ENCODE results near the gene MTARC2. TPM values are rescaled to one million over a fixed set of nuclear protein-coding genes. Genes with fewer than 3 reads are reported as not detected.

Gene MTARC2
- total and polyA plus RNA-seq, 2 experiments from 2014 or later, result 1.9 to 4.8 TPM

DNA sequence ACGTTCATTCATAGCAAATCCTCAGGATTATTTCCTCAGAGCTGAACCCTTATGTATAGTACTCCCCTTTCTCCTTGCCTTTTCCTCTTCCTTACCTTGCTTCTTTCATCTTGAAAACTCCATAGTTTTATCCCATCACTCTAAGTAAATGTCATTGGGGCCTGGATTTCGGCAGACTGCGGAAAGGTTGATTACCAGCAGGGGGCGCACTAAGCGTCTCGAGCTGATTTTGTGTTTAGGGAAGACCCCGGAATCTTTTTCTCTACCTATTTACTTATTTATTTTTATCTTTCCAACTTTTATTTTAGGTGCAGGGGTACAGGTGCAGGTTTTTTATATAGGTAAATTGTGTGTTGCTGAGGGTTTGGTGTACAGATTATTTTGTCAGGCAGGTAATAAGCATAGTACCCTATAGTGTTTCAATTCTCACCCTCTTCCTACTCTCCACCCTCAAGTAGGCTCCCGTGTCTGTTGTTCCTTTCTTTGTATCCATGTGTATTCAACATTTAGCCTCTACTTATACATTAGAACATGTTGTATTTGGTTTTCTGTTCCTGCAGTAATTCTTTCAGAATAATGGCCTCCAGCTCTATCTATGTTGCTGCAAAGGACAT lies 27.2 kb downstream of the MTARC2 start:
- H4K20me1 ChIP-seq (ENCODE audit: insufficient read depth), result no peaks in the 10 kb centered on the region
- TF ChIP-seq EZH2 (IDR thresholded peaks at IDR 0.05; ENCODE audit: insufficient read depth, poor library complexity, severe bottlenecking) (no peak), EZH2phosphoT487 (IDR thresholded peaks at IDR 0.05; ENCODE audit: insufficient read depth, low read depth) (no peak)
- no peaks in the 10 kb centered on the region for H3F3A ChIP-seq (ENCODE audit: insufficient read depth)
- H3K9me2 ChIP-seq (ENCODE audit: insufficient read depth), result no peaks in the 10 kb centered on the region
- no peak overlapping the region for H3K27ac ChIP-seq
- no peak overlapping the region for H3K9ac ChIP-seq
- 28 to 32% methylated on average over 8 of the region's 8 CpGs for WGBS, 2 experiments (ENCODE audit: low coverage in 1 of 2, low lambda C conversion rate in 2 of 2, missing lambda C conversion rate in 2 of 2)
- no peaks in the 10 kb centered on the region for H3K4me1 ChIP-seq (ENCODE audit: insufficient read depth)
- H3K4me3 ChIP-seq, result no peak overlapping the region
- peak; percentile 39 for DNase-seq
- no peaks in the 10 kb centered on the region for H3K36me3 ChIP-seq (ENCODE audit: low read depth)
- no peaks in the 10 kb centered on the region for H3K9me3 ChIP-seq (ENCODE audit: low read depth)
- no peaks in the 10 kb centered on the region for H3K27me3 ChIP-seq (replicated peaks; ENCODE audit: insufficient read depth)
- H2AFZ ChIP-seq, result no peak overlapping the region
- no peak overlapping the region for H3K4me2 ChIP-seq (ENCODE audit: unreplicated experiment)
- in situ Hi-C loops (cut with MboI), result loop anchor here (10.0 kb wide), 1 partner anchor 491 kb away; no protein-coding TSS in a partner anchor
- no peaks in the 10 kb centered on the region for H3K79me2 ChIP-seq (ENCODE audit: insufficient read depth)

DNA sequence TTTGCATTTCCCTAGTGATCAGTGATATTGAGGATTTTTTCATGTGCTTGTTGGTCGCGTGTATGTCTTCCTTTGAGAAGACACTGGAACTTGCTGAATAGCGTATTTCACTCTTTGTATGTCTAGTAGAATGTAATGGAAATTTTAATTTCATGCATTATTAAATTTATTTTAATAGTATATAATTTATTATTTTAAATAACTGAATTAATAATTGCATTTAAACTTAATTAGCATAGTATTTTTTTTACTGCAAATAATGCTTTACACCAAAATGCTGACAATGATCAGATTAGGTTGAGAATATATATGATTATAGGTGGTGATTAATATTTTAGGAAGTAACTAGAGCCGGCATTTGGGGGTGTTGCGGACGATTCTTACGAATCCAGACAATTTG lies 28.1 kb downstream of the MTARC2 start:
- Histone ChIP-seq H3K27ac (no peak overlapping the region), H3F3A (ENCODE audit: insufficient read depth) (no peaks in the 10 kb centered on the region), H3K79me2 (ENCODE audit: insufficient read depth) (no peaks in the 10 kb centered on the region), H3K36me3 (ENCODE audit: low read depth) (no peaks in the 10 kb centered on the region), H3K4me3 (no peak overlapping the region), H2AFZ (0 out of 2 replicates have a peak overlapping the region, but pooled peaks have one; percentile 43), H3K9ac (no peak overlapping the region), H3K9me3 (ENCODE audit: low read depth) (no peaks in the 10 kb centered on the region), H3K4me1 (ENCODE audit: insufficient read depth) (no peaks in the 10 kb centered on the region), H3K9me2 (ENCODE audit: insufficient read depth) (no peaks in the 10 kb centered on the region), H3K4me2 (ENCODE audit: unreplicated experiment) (no peak overlapping the region), H4K20me1 (ENCODE audit: insufficient read depth) (no peaks in the 10 kb centered on the region), H3K27me3 (replicated peaks; ENCODE audit: insufficient read depth) (no peaks in the 10 kb centered on the region)
- DNase-seq, result no peak
- TF ChIP-seq EZH2 (IDR thresholded peaks at IDR 0.05; ENCODE audit: insufficient read depth, poor library complexity, severe bottlenecking), result no peak
- no peak for TF ChIP-seq EZH2phosphoT487 (IDR thresholded peaks at IDR 0.05; ENCODE audit: insufficient read depth, low read depth)
- 90 to 91% methylated on average over 7 of the region's 7 CpGs for whole genome bisulfite sequencing, 2 experiments (ENCODE audit: low coverage in 1 of 2, low lambda C conversion rate in 2 of 2, missing lambda C conversion rate in 2 of 2)
- in situ Hi-C loops (cut with MboI), result loop anchor here (10.0 kb wide), 1 partner anchor 491 kb away; no protein-coding TSS in a partner anchor

DNA sequence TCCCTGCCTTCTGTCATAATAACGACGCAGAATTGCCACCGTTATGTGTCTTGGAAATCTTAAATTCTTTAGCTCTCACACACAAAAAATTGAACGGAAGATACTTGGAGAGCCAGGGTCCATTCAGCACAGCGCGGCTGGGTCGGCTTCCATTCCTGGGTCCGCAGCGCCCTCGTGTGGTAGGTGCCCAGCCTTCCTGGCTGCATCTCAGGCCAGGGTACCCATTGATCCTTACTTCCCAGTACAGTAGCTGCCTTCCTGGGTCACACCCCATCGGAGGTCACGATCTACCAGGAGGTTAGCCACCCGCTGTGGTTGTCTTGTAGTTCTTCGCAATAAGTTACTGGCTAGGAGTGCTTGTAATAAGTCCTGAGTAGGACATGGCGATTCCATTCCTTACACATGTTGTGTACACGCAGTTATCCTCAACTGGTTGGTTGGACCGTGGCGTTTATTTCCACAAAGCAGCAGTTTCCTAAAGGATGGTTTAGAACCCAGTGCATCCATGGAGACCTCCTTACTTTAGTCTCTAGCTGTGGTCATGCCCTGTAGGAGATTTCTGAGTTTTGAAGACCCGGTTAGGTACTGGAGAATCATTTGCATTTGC lies 28.7 kb downstream of the MTARC2 start:
- no peaks in the 10 kb centered on the region for H3K9me3 ChIP-seq (ENCODE audit: low read depth)
- H4K20me1 ChIP-seq (ENCODE audit: insufficient read depth), result no peaks in the 10 kb centered on the region
- in situ Hi-C loops (cut with MboI), result loop anchor here (10.0 kb wide), 1 partner anchor 492 kb away; no protein-coding TSS in a partner anchor
- no peak overlapping the region for H3K4me2 ChIP-seq (ENCODE audit: unreplicated experiment)
- 29 to 30% methylated on average over 19 of the region's 19 CpGs for WGBS, 2 experiments (ENCODE audit: low coverage in 1 of 2, low lambda C conversion rate in 2 of 2, missing lambda C conversion rate in 2 of 2)
- H3K27ac ChIP-seq, result no peak overlapping the region
- H3F3A ChIP-seq (ENCODE audit: insufficient read depth), result no peaks in the 10 kb centered on the region
- H3K79me2 ChIP-seq (ENCODE audit: insufficient read depth), result no peaks in the 10 kb centered on the region
- no peaks in the 10 kb centered on the region for H3K4me1 ChIP-seq (ENCODE audit: insufficient read depth)
- H2AFZ ChIP-seq, result 0 out of 2 replicates have a peak overlapping the region, but pooled peaks have one; percentile 43
- H3K36me3 ChIP-seq (ENCODE audit: low read depth), result no peaks in the 10 kb centered on the region
- no peak overlapping the region for H3K9ac ChIP-seq
- TF ChIP-seq EZH2phosphoT487 (IDR thresholded peaks at IDR 0.05; ENCODE audit: insufficient read depth, low read depth) (no peak), EZH2 (IDR thresholded peaks at IDR 0.05; ENCODE audit: insufficient read depth, poor library complexity, severe bottlenecking) (no peak)
- DNase-seq, result peak; percentile 80
- H3K9me2 ChIP-seq (ENCODE audit: insufficient read depth), result no peaks in the 10 kb centered on the region
- H3K27me3 ChIP-seq (replicated peaks; ENCODE audit: insufficient read depth), result no peaks in the 10 kb centered on the region
- H3K4me3 ChIP-seq, result no peak overlapping the region

DNA sequence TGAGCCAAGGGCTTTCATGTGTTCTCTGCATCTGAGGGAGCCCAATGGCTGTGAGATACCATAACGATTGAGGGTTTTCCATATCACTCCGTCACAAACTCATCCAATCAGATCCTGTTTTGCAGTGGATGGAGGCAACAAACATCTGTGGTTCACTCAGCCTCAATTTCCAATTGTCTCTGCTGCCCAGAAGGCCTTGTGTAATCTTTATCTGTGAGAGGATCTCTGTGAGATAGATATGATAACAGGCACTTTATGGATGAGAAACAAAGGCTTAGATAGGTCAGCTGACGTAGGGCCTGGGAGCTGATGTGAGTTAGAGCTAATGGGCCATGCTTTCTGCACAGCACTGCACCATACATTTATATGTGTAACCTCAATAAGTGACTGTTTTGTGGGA lies 35.3 kb downstream of the MTARC2 start:
- no peak overlapping the region for H3K27ac ChIP-seq
- no peak overlapping the region for H3K4me2 ChIP-seq (ENCODE audit: unreplicated experiment)
- H3K4me3 ChIP-seq, result no peak overlapping the region
- no peaks in the 10 kb centered on the region for H3K9me3 ChIP-seq (ENCODE audit: low read depth)
- no peaks in the 10 kb centered on the region for H3F3A ChIP-seq (ENCODE audit: insufficient read depth)
- no peak for DNase-seq
- WGBS, 2 experiments (ENCODE audit: low coverage in 1 of 2, low lambda C conversion rate in 2 of 2, missing lambda C conversion rate in 2 of 2), result 87 to 90% methylated on average over 3 of the region's 3 CpGs
- no peaks in the 10 kb centered on the region for H3K4me1 ChIP-seq (ENCODE audit: insufficient read depth)
- no peaks in the 10 kb centered on the region for H3K36me3 ChIP-seq (ENCODE audit: low read depth)
- no peaks in the 10 kb centered on the region for H4K20me1 ChIP-seq (ENCODE audit: insufficient read depth)
- H3K27me3 ChIP-seq (replicated peaks; ENCODE audit: insufficient read depth), result no peaks in the 10 kb centered on the region
- in situ Hi-C loops (cut with MboI), result no loop called here
- H3K79me2 ChIP-seq (ENCODE audit: insufficient read depth), result no peaks in the 10 kb centered on the region
- no peaks in the 10 kb centered on the region for H3K9me2 ChIP-seq (ENCODE audit: insufficient read depth)
- no peak overlapping the region for H3K9ac ChIP-seq
- TF ChIP-seq EZH2 (IDR thresholded peaks at IDR 0.05; ENCODE audit: insufficient read depth, poor library complexity, severe bottlenecking) (no peak), EZH2phosphoT487 (IDR thresholded peaks at IDR 0.05; ENCODE audit: insufficient read depth, low read depth) (no peak)
- no peak overlapping the region for H2AFZ ChIP-seq

All from GM23248 (cell line).